Trophoblast cell (in vitro differentiated cells and primary cell): ENCODE measurements around the gene GABBR1.
A peak's percentile ranks its signal among the peaks of the same experiment; 100 is the strongest.

Source experiments
- DNase-seq, 2 donors: peaks; one replicate each; pipeline ENCODE4 v3.0.0-alpha.2; 2016
- H2AFZ ChIP-seq: 2 replicates; pipeline ENCODE4 v1.6.1; 2013; ENCODE audit warnings: low read length, moderate library complexity, mild to moderate bottlenecking; ENCODE audit not compliant: insufficient read depth, poor library complexity
- H2AK5ac ChIP-seq: 2 replicates; pipeline ENCODE4 v1.6.1; 2013; ENCODE audit warnings: mild to moderate bottlenecking, low read length
- H2BK120ac ChIP-seq: 2 replicates; pipeline ENCODE4 v1.6.1; 2013; ENCODE audit warnings: low read length, mild to moderate bottlenecking, moderate library complexity; ENCODE audit not compliant: insufficient read depth, poor library complexity
- H2BK12ac ChIP-seq: 2 replicates; pipeline ENCODE4 v1.6.1; 2013; ENCODE audit warnings: mild to moderate bottlenecking, low read length, moderate library complexity
- H2BK5ac ChIP-seq: 2 replicates; pipeline ENCODE4 v1.6.1; 2013; ENCODE audit warnings: low read length, low read depth, moderate library complexity, mild to moderate bottlenecking; ENCODE audit not compliant: poor library complexity
- H3K14ac ChIP-seq: 2 replicates; pipeline ENCODE4 v1.6.1; 2013; ENCODE audit warnings: mild to moderate bottlenecking, low read length
- H3K18ac ChIP-seq: 2 replicates; pipeline ENCODE4 v1.6.1; 2013; ENCODE audit warnings: mild to moderate bottlenecking, low read length
- H3K23ac ChIP-seq: 2 replicates; pipeline ENCODE4 v1.6.1; 2013; ENCODE audit warnings: low read length
- H3K27ac ChIP-seq: 2 replicates; pipeline ENCODE4 v1.5.1; 2013; ENCODE audit warnings: low read depth, mild to moderate bottlenecking, inconsistent platforms, low read length, moderate library complexity
- H3K27me3 ChIP-seq: 2 replicates; pipeline ENCODE4 v1.6.1; 2013; ENCODE audit warnings: inconsistent platforms, mild to moderate bottlenecking, low read length, moderate library complexity; ENCODE audit not compliant: insufficient read depth
- H3K36me3 ChIP-seq, 2 experiments: 1 replicate in 1 of 2; 2 replicates in 1 of 2; pipeline ENCODE4 v1.6.1; 2013; ENCODE audit warnings: low read length in 2 of 2, mild to moderate bottlenecking in 2 of 2, moderate library complexity in 1 of 2; ENCODE audit not compliant: insufficient read depth in 2 of 2, control insufficient read depth in 1 of 2
- H3K4ac ChIP-seq: 2 replicates; pipeline ENCODE4 v1.6.1; 2013; ENCODE audit warnings: low read depth, mild to moderate bottlenecking, low read length, moderate library complexity
- H3K4me1 ChIP-seq, 2 experiments: 1 replicate in 1 of 2; 2 replicates in 1 of 2; pipeline ENCODE4 v1.6.1; 2013; ENCODE audit warnings: low read length in 2 of 2, mild to moderate bottlenecking in 2 of 2, moderate library complexity in 1 of 2; ENCODE audit not compliant: insufficient read depth in 2 of 2, control insufficient read depth in 1 of 2
- H3K4me2 ChIP-seq: 2 replicates; pipeline ENCODE4 v1.6.1; 2013; ENCODE audit warnings: inconsistent platforms, mild to moderate bottlenecking, low read length, moderate library complexity
- H3K4me3 ChIP-seq: 2 replicates; pipeline ENCODE4 v1.5.1; 2013; ENCODE audit warnings: mild to moderate bottlenecking, low read depth, low read length, inconsistent platforms
- H3K79me1 ChIP-seq: one replicate; pipeline ENCODE4 v1.6.1; 2013; ENCODE audit warnings: low read length
- H3K79me2 ChIP-seq: 2 replicates; pipeline ENCODE4 v1.6.1; 2013; ENCODE audit warnings: low read length, mild to moderate bottlenecking; ENCODE audit not compliant: control insufficient read depth, insufficient read depth, poor library complexity
- H3K9ac ChIP-seq: 2 replicates; pipeline ENCODE4 v1.6.1; 2013; ENCODE audit warnings: mild to moderate bottlenecking, low read length
- H3K9me3 ChIP-seq: 2 replicates; pipeline ENCODE4 v1.6.1; 2013; ENCODE audit warnings: low read depth, mild to moderate bottlenecking, control low read depth, inconsistent platforms, low read length; ENCODE audit not compliant: insufficient read depth
- H4K12ac ChIP-seq: 2 replicates; pipeline ENCODE4 v1.6.1; 2013; ENCODE audit warnings: low read depth, mild to moderate bottlenecking, low read length, moderate library complexity
- H4K8ac ChIP-seq: 2 replicates; pipeline ENCODE4 v1.6.1; 2013; ENCODE audit warnings: low read depth, mild to moderate bottlenecking, low read length, moderate library complexity
- H4K91ac ChIP-seq: one replicate; pipeline ENCODE4 v1.6.1; 2013; ENCODE audit warnings: low read depth, mild to moderate bottlenecking, low read length, moderate library complexity
- WGBS: extraction: QIAGEN DNeasy Blood & Tissue Kit; methylation state at CpG from one replicate; pipeline ENCODE4 v1.1.7; 2013; ENCODE audit warnings: missing lambda C conversion rate; ENCODE audit not compliant: insufficient read length, insufficient coverage; ENCODE audit errors: extremely low coverage; 5-methylcytosine and 5-hydroxymethylcytosine counted together

GABBR1 gene

DNA sequence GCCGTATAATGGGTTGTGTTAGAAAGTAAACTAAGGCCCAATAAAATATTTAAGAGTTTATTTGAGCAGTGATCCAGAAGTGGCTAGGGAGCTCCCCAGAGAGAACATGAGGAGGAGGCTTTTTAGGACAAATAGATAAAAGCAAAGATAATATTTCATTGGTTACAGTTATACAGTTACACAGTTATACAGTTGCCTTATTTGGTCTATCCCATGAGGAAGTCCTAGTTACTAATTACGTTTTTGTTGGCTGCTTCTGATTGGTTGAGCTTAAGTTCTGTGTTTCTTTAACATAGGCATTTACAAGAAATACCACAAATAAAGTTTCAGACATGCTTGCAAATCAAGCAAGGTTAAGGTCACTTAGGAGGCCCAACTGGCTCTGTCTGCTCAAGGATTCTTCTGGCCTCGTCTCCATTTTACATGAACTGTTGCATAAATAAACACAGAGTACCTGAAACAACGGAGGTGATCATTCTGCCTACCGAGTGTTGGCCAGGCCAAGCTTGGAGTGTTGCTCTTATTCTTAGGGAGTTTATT, 80.4 kb downstream of the GABBR1 start:
- no peak overlapping the region for H3K14ac ChIP-seq
- no peak overlapping the region for H3K23ac ChIP-seq
- H4K8ac ChIP-seq, result no peak overlapping the region
- DNase-seq, result peak in 1 of 2 donors; percentile 52
- H4K12ac ChIP-seq, result no peak overlapping the region
- no peak overlapping the region for H2BK5ac ChIP-seq
- no peaks in the 10 kb centered on the region for H3K79me2 ChIP-seq
- H2BK120ac ChIP-seq, result no peak overlapping the region
- no peak overlapping the region for H3K18ac ChIP-seq
- H3K27me3 ChIP-seq, result peaks cover 25% of the 10 kb centered on the region
- no peak overlapping the region for H3K4me3 ChIP-seq
- H2AFZ ChIP-seq, result no peak overlapping the region
- H3K9ac ChIP-seq, result no peak overlapping the region
- no peak overlapping the region for H3K27ac ChIP-seq
- H3K36me3 ChIP-seq, result no peaks in the 10 kb centered on the region
- H3K79me1 ChIP-seq, result no peaks in the 10 kb centered on the region
- no CpG with 5 or more reads among the region's 5 CpGs for WGBS
- peaks cover 7% of the 10 kb centered on the region for H3K9me3 ChIP-seq
- no peak overlapping the region for H2BK12ac ChIP-seq
- no peak overlapping the region for H2AK5ac ChIP-seq
- H3K4me2 ChIP-seq, result peak overlapping the region; percentile 32
- H3K4ac ChIP-seq, result no peak overlapping the region
- H3K4me1 ChIP-seq, result peaks cover 3 to 8% of the 10 kb centered on the region in 2 experiments
- no peak overlapping the region for H4K91ac ChIP-seq

DNA sequence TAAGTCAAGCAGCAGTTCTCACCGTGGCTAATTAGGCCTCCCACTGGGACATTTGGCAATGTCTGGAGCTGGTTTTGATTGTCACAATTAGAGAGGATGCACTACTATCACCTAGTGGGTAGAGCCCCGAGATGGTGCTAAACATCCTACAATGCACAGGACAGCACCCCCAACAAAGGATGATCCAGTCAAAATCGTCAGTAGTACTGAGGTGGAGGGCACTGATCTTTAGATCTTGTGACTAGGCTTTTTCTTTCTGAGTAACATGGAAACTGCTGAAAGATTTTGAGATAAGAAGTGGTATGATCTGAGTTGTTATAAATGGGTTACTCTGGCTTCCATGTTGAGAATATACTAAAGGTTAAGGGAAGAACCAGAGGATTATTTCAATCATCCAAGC, 85.4 kb downstream of the GABBR1 start:
- DNase-seq, result no peak
- H3K36me3 ChIP-seq, result no peaks in the 10 kb centered on the region
- H2BK12ac ChIP-seq, result no peak overlapping the region
- H2BK120ac ChIP-seq, result no peak overlapping the region
- no CpG with 5 or more reads among the region's 3 CpGs for WGBS
- no peak overlapping the region for H4K8ac ChIP-seq
- H3K79me2 ChIP-seq, result no peaks in the 10 kb centered on the region
- no peak overlapping the region for H3K27ac ChIP-seq
- H2BK5ac ChIP-seq, result no peak overlapping the region
- H3K79me1 ChIP-seq, result no peaks in the 10 kb centered on the region
- H3K23ac ChIP-seq, result no peak overlapping the region
- H2AFZ ChIP-seq, result no peak overlapping the region
- H3K4me1 ChIP-seq, result no peaks in the 10 kb centered on the region
- no peak overlapping the region for H3K9ac ChIP-seq
- H3K4ac ChIP-seq, result no peak overlapping the region
- H3K18ac ChIP-seq, result no peak overlapping the region
- no peak overlapping the region for H3K4me2 ChIP-seq
- no peak overlapping the region for H4K91ac ChIP-seq
- no peak overlapping the region for H2AK5ac ChIP-seq
- no peaks in the 10 kb centered on the region for H3K27me3 ChIP-seq
- no peak overlapping the region for H3K4me3 ChIP-seq
- H3K14ac ChIP-seq, result no peak overlapping the region
- H4K12ac ChIP-seq, result no peak overlapping the region
- no peaks in the 10 kb centered on the region for H3K9me3 ChIP-seq

DNA sequence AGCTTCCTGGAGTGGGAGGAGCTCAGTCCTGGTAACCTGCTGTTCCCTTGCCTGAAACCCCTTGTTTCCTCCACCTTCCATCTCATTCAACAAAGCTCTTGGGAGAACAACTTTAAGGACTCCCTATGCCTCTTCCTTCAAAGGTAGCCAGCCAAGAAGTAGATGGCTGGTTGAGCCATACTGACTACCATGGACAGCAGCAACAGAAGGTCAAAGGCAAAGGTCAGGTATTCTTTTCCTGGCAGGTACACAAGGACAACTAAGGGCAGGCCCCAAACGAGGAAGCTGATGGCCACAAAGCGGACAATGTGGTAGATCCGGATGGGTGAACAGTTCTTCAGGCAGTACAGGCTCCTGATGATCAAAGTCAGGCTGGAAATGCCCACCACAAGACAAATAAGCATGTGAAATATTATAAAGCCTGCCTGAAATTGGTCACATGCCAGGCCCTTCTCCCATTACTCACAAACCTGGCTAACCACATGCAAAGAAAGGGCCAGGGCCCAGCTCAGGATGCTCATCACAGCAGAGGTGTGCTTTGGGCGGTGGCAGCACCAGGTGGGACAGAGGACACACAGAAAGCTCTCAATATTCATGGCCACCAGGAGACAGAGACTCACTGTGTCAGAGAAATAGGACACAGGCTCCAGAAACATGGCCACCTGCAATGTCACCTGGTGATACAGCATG, 95.1 kb downstream of the GABBR1 start:
- no CpG with 5 or more reads among the region's 4 CpGs for WGBS
- Histone ChIP-seq H4K12ac (no peak overlapping the region), H2BK12ac (no peak overlapping the region), H4K91ac (no peak overlapping the region), H3K79me1 (no peaks in the 10 kb centered on the region), H2BK5ac (no peak overlapping the region), H3K4me1 (no peaks in the 10 kb centered on the region), H3K18ac (no peak overlapping the region), H3K4ac (no peak overlapping the region), H3K23ac (no peak overlapping the region), H3K9me3 (no peaks in the 10 kb centered on the region), H2AFZ (no peak overlapping the region), H3K4me3 (no peak overlapping the region), H3K14ac (no peak overlapping the region), H2AK5ac (no peak overlapping the region), H2BK120ac (no peak overlapping the region), H3K4me2 (no peak overlapping the region), H3K9ac (no peak overlapping the region), H3K79me2 (no peaks in the 10 kb centered on the region), H3K36me3 (no peaks in the 10 kb centered on the region), H3K27ac (no peak overlapping the region), H4K8ac (no peak overlapping the region), H3K27me3 (no peaks in the 10 kb centered on the region)
- DNase-seq, result no peak

DNA sequence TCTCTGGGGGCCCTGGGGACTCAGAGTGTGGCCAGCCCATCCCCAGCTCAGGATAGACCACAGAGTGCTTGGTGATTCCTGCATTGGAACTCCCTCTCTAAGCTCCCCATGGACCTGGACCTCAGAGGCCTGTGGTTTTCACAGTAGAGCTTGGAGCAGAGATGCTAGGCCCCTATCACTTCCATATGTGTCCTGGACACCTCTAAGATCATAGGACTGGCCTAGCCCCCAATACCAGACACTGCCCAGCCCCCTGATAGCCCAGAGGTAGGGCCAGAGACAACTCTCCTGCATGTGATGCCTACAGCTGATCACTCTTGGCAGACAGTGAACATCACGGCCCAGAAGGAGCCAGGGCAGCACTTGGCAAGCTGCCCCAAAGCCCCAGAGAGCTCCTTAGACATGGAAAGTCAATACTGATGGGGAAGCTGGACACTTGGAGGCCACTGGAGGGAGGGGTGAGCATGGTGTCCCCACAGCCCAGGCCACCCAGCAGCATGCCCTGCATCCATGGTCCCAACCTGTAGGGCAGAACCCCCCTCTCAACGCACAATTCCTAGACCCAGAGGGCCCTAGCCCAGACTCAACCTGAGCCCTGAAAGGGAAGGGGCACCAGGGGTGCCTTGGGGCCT, 100.5 kb downstream of the GABBR1 start:
- no CpG with 5 or more reads among the region's 2 CpGs for WGBS

More for the DNA sequence above, 100.5 kb downstream of the GABBR1 start:
- H3K27ac ChIP-seq, result no peak overlapping the region
- H3K4me3 ChIP-seq, result no peak overlapping the region
- peaks cover 4% of the 10 kb centered on the region for H3K9me3 ChIP-seq
- no peak overlapping the region for H2BK5ac ChIP-seq
- no peak overlapping the region for H2BK12ac ChIP-seq
- no peaks in the 10 kb centered on the region for H3K36me3 ChIP-seq
- H3K18ac ChIP-seq, result no peak overlapping the region
- H2AK5ac ChIP-seq, result no peak overlapping the region
- no peak overlapping the region for H3K4me2 ChIP-seq
- no peak overlapping the region for H4K8ac ChIP-seq
- no peak overlapping the region for H3K9ac ChIP-seq
- no peak overlapping the region for H2AFZ ChIP-seq
- H3K14ac ChIP-seq, result no peak overlapping the region
- no peak overlapping the region for H3K23ac ChIP-seq
- H3K4me1 ChIP-seq, result no peaks in the 10 kb centered on the region
- H4K91ac ChIP-seq, result no peak overlapping the region
- H3K27me3 ChIP-seq, result no peaks in the 10 kb centered on the region
- DNase-seq, result no peak
- H4K12ac ChIP-seq, result no peak overlapping the region
- H3K79me1 ChIP-seq, result no peaks in the 10 kb centered on the region
- H3K79me2 ChIP-seq, result no peaks in the 10 kb centered on the region
- H3K4ac ChIP-seq, result no peak overlapping the region
- H2BK120ac ChIP-seq, result no peak overlapping the region
